ENCODE measurements around the gene SLCO2B1. TPM values are rescaled to one million over a fixed set of nuclear protein-coding genes. Genes with fewer than 3 reads are reported as not detected.

The SLCO2B1 gene, protein sequence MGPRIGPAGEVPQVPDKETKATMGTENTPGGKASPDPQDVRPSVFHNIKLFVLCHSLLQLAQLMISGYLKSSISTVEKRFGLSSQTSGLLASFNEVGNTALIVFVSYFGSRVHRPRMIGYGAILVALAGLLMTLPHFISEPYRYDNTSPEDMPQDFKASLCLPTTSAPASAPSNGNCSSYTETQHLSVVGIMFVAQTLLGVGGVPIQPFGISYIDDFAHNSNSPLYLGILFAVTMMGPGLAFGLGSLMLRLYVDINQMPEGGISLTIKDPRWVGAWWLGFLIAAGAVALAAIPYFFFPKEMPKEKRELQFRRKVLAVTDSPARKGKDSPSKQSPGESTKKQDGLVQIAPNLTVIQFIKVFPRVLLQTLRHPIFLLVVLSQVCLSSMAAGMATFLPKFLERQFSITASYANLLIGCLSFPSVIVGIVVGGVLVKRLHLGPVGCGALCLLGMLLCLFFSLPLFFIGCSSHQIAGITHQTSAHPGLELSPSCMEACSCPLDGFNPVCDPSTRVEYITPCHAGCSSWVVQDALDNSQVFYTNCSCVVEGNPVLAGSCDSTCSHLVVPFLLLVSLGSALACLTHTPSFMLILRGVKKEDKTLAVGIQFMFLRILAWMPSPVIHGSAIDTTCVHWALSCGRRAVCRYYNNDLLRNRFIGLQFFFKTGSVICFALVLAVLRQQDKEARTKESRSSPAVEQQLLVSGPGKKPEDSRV
- 0.27 TPM in 1 of 2 replicates, not detected in the other for total RNA-seq

DNA sequence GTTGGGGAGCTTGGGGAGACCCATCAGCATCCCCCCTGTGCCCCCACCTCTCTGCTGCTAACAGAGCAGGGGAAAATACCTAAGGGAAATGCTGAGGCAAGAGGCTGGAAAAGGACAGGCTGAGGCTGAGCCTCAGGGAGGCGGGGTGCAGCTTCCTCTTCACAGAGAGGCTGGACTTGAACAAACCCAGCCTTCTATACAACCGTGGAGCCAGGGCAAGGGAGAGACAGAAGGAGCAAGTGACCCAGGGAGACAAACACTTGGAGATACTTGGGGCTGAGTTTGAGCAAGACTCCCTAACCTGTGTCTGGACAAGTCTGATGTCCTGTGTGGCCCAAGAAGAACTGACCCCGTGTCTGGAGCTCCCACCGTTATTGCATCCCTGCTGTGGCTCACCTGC, at the start of gene SLCO2B1:
SLCO2B1 (plus strand) TSS at position 229 of the 400 bp plus-strand sequence. CDS start 275 bp downstream, outside the sequence.

GRCh38 chr11:75240311-75241035, 89.6 kb downstream of the SLCO2B1 start, which contains the start of gene TPBGL:
TSS of gene TPBGL (plus strand) at chr11:75240774. CDS start at chr11:75241050, 276 bp downstream.

Other genes with a start within 250 kb of the SLCO2B1 start
- 9.9 and 17.3 TPM in 2 replicates for gene XRRA1, start 202.0 kb upstream of the SLCO2B1 start, total RNA-seq
- gene SPCS2, start 201.8 kb upstream of the SLCO2B1 start, total RNA-seq = 52.5 and 55.9 TPM in 2 replicates
- 6.6 and 10.3 TPM in 2 replicates for gene NEU3, start 162.2 kb upstream of the SLCO2B1 start, total RNA-seq
- gene OR2AT4, start 54.2 kb upstream of the SLCO2B1 start, total RNA-seq = not detected in 2 replicates
- 0.07 TPM in 1 of 2 replicates, not detected in the other for gene TPBGL, start 89.7 kb downstream of the SLCO2B1 start, total RNA-seq
- 100 and 189 TPM in 2 replicates for gene ARRB1, start 200.6 kb downstream of the SLCO2B1 start, total RNA-seq
- gene RPS3, start 248.4 kb downstream of the SLCO2B1 start, total RNA-seq = 2,995 and 3,562 TPM in 2 replicates

All from thoracic aorta endothelial cell (primary cell).